ENCODE measurements around the gene MEFV.

Gene MEFV

DNA sequence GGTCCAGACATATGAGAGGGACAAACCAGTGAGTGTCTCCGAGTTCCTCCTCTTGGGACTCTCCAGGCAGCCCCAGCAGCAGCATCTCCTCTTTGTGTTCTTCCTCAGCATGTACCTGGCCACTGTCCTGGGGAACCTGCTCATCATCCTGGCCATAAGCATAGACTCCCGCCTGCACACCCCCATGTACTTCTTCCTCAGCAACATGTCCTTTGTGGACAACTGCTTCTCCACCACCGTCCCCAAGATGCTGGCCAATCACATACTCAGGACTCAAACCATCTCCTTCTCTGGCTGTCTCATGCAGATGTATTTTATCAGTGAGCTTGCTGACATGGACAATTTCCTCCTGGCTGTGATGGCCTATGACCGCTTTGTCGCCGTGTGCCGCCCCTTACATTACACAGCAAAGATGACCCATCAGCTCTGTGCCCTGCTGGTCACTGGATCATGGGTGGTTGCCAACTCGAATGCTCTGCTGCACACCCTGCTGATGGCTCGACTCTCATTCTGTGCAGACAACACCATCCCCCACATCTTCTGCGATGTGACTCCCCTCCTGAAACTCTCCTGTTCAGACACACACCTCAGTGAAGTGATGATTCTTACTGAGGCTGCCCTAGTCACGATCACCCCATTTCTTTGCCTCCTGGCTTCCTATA lies 40.7 kb downstream of the MEFV start:
- TF ChIP-seq ZFP30 (CRISPR knock-in tag; IDR thresholded peaks at IDR 0.05): no peak
- TF ChIP-seq, protein P1, sequence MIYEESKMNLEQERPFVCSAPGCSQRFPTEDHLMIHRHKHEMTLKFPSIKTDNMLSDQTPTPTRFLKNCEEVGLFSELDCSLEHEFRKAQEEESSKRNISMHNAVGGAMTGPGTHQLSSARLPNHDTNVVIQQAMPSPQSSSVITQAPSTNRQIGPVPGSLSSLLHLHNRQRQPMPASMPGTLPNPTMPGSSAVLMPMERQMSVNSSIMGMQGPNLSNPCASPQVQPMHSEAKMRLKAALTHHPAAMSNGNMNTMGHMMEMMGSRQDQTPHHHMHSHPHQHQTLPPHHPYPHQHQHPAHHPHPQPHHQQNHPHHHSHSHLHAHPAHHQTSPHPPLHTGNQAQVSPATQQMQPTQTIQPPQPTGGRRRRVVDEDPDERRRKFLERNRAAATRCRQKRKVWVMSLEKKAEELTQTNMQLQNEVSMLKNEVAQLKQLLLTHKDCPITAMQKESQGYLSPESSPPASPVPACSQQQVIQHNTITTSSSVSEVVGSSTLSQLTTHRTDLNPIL (CRISPR knock-in tag; IDR thresholded peaks at IDR 0.05; ENCODE audit: low read depth): no peak
- no peak for TF ChIP-seq ZNF565 (CRISPR knock-in tag; conservative IDR thresholded peaks at IDR 0.05; ENCODE audit: low read depth)
- no peak for TF ChIP-seq OSR1 (CRISPR knock-in tag; IDR thresholded peaks at IDR 0.05)
- TF ChIP-seq SNAI2 (CRISPR knock-in tag; IDR thresholded peaks at IDR 0.05): no peak
- TF ChIP-seq ZNF8 (CRISPR knock-in tag; IDR thresholded peaks at IDR 0.05): no peak
- TF ChIP-seq ARNTL (CRISPR knock-in tag; IDR thresholded peaks at IDR 0.05; ENCODE audit: borderline replicate concordance, low read depth): no peak
- TF ChIP-seq ISL1 (CRISPR knock-in tag; IDR thresholded peaks at IDR 0.05): no peak
- no peak for TF ChIP-seq RARB (CRISPR knock-in tag; IDR thresholded peaks at IDR 0.05)
- no peak for TF ChIP-seq ESRRG (CRISPR knock-in tag; IDR thresholded peaks at IDR 0.05)
- TF ChIP-seq, protein P2, sequence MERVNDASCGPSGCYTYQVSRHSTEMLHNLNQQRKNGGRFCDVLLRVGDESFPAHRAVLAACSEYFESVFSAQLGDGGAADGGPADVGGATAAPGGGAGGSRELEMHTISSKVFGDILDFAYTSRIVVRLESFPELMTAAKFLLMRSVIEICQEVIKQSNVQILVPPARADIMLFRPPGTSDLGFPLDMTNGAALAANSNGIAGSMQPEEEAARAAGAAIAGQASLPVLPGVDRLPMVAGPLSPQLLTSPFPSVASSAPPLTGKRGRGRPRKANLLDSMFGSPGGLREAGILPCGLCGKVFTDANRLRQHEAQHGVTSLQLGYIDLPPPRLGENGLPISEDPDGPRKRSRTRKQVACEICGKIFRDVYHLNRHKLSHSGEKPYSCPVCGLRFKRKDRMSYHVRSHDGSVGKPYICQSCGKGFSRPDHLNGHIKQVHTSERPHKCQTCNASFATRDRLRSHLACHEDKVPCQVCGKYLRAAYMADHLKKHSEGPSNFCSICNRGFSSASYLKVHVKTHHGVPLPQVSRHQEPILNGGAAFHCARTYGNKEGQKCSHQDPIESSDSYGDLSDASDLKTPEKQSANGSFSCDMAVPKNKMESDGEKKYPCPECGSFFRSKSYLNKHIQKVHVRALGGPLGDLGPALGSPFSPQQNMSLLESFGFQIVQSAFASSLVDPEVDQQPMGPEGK (CRISPR knock-in tag; IDR thresholded peaks at IDR 0.05; ENCODE audit: borderline replicate concordance): no peak
- TF ChIP-seq, protein P3, sequence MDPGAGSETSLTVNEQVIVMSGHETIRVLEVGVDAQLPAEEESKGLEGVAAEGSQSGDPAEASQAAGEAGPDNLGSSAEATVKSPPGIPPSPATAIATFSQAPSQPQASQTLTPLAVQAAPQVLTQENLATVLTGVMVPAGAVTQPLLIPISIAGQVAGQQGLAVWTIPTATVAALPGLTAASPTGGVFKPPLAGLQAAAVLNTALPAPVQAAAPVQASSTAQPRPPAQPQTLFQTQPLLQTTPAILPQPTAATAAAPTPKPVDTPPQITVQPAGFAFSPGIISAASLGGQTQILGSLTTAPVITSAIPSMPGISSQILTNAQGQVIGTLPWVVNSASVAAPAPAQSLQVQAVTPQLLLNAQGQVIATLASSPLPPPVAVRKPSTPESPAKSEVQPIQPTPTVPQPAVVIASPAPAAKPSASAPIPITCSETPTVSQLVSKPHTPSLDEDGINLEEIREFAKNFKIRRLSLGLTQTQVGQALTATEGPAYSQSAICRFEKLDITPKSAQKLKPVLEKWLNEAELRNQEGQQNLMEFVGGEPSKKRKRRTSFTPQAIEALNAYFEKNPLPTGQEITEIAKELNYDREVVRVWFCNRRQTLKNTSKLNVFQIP (CRISPR knock-in tag; IDR thresholded peaks at IDR 0.05; ENCODE audit: borderline replicate concordance, low read depth): no peak
- TF ChIP-seq ZNF70 (CRISPR knock-in tag; IDR thresholded peaks at IDR 0.05): no peak
- TF ChIP-seq ZC3H10 (CRISPR knock-in tag; IDR thresholded peaks at IDR 0.05): no peak
- TF ChIP-seq TCF4 (CRISPR knock-in tag; IDR thresholded peaks at IDR 0.05; ENCODE audit: borderline replicate concordance): no peak
- no peak for TF ChIP-seq CSDC2 (CRISPR knock-in tag; IDR thresholded peaks at IDR 0.05)
- no peak for TF ChIP-seq TOX (CRISPR knock-in tag; IDR thresholded peaks at IDR 0.05; ENCODE audit: borderline replicate concordance)
- TF ChIP-seq ZFP3 (CRISPR knock-in tag; IDR thresholded peaks at IDR 0.05): no peak
- TF ChIP-seq, protein P4, sequence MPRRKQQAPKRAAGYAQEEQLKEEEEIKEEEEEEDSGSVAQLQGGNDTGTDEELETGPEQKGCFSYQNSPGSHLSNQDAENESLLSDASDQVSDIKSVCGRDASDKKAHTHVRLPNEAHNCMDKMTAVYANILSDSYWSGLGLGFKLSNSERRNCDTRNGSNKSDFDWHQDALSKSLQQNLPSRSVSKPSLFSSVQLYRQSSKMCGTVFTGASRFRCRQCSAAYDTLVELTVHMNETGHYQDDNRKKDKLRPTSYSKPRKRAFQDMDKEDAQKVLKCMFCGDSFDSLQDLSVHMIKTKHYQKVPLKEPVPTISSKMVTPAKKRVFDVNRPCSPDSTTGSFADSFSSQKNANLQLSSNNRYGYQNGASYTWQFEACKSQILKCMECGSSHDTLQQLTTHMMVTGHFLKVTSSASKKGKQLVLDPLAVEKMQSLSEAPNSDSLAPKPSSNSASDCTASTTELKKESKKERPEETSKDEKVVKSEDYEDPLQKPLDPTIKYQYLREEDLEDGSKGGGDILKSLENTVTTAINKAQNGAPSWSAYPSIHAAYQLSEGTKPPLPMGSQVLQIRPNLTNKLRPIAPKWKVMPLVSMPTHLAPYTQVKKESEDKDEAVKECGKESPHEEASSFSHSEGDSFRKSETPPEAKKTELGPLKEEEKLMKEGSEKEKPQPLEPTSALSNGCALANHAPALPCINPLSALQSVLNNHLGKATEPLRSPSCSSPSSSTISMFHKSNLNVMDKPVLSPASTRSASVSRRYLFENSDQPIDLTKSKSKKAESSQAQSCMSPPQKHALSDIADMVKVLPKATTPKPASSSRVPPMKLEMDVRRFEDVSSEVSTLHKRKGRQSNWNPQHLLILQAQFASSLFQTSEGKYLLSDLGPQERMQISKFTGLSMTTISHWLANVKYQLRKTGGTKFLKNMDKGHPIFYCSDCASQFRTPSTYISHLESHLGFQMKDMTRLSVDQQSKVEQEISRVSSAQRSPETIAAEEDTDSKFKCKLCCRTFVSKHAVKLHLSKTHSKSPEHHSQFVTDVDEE (CRISPR knock-in tag; IDR thresholded peaks at IDR 0.05): no peak
- no peak for ATAC-seq

DNA sequence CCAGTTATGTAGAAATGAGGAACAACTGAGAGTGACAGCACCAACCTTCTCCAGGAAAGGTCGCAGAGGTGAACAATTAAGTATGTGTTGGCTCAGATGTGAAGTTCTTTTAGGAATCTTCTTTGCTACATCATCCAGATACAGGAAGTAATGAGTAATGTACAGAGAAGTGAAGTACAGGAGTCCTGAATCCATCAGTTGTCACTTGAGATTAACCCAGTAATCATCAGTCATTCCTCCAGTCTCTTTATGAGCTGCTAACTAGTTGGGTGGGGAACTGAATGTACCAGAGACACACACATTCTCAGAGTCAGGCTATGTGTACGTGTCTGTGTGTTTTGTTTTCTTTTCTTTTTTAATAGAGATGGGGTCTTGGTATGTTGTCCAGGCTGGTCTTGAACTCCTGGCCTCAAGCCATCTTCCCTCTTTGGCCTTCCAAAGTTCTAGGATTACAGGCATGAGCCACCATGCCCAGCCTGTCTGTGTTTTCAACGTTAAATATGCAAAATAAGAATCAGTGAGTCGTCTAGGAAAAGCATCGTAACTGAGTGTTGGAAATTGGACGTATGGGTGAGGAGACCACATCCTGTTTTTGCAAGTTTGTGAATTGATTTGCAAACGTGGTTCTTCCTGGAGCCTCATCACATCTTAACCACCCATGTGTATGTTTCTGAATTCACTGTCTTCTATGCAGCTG lies 41.4 kb downstream of the MEFV start:
- TF ChIP-seq, protein P2 (CRISPR knock-in tag; IDR thresholded peaks at IDR 0.05; ENCODE audit: borderline replicate concordance): no peak
- ATAC-seq: no peak

DNA sequence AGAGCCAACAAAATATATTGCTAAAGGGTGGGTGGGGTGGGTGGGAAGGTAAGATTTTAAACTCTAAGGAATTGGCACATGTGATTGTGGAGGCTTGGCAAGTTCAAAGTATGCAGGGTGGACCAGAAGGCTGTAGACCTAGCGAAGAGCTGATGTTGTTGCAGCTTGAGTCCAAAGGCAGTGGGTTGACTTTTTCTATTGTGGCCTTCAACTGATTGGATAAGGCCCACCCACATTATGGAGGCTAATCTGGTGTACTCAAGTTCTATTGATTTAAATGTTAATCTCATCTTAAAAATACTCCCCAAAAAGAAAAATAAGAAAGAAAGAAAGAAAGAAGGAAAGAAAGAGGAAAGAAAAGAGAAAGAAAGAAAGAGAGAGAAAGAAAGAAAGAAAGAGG lies 43.9 kb downstream of the MEFV start:
- no peak for ATAC-seq

More for the DNA sequence above, 43.9 kb downstream of the MEFV start:
- no peak for TF ChIP-seq ESRRG (CRISPR knock-in tag; IDR thresholded peaks at IDR 0.05)
- no peak for TF ChIP-seq BACH2 (CRISPR knock-in tag; IDR thresholded peaks at IDR 0.05; ENCODE audit: borderline replicate concordance)
- TF ChIP-seq ZC3H10 (CRISPR knock-in tag; IDR thresholded peaks at IDR 0.05): no peak
- no peak for TF ChIP-seq ISL1 (CRISPR knock-in tag; IDR thresholded peaks at IDR 0.05)
- TF ChIP-seq ZNF8 (CRISPR knock-in tag; IDR thresholded peaks at IDR 0.05): no peak
- TF ChIP-seq TCF4 (CRISPR knock-in tag; IDR thresholded peaks at IDR 0.05; ENCODE audit: borderline replicate concordance): no peak
- no peak for TF ChIP-seq CSDC2 (CRISPR knock-in tag; IDR thresholded peaks at IDR 0.05)
- no peak for TF ChIP-seq TOX (CRISPR knock-in tag; IDR thresholded peaks at IDR 0.05; ENCODE audit: borderline replicate concordance)
- TF ChIP-seq, protein P4 (CRISPR knock-in tag; IDR thresholded peaks at IDR 0.05): no peak
- no peak for TF ChIP-seq OSR1 (CRISPR knock-in tag; IDR thresholded peaks at IDR 0.05)
- TF ChIP-seq RARB (CRISPR knock-in tag; IDR thresholded peaks at IDR 0.05): no peak
- TF ChIP-seq ZFP30 (CRISPR knock-in tag; IDR thresholded peaks at IDR 0.05): no peak

Measured in SK-N-SH treated with all-trans-retinoic acid at 6 μM for 48 hours (cell line).